Small intestine (tissue), 16 donors: ENCODE measurements around the gene CPT1A. TPM values are rescaled to one million over a fixed set of nuclear protein-coding genes. Genes with fewer than 3 reads are reported as not detected.
"Not testable (repeated sequence)": the region's sequence is repeated elsewhere in the genome, so short reads cannot be mapped to it uniquely, and the experiment has no call there.

Source experiments
- DNase-seq, 2 donors: peaks; one replicate each; pipeline versions ENCODE4 v3.0.0 to v3.0.0-alpha.2; 2013
- FAIRE-seq: peaks from 2 replicates; lab custom pipeline; 2012; peaks lifted over from hg19 to GRCh38; lab: Jason Lieb, UNC
- H3K27ac ChIP-seq, 3 donors: one replicate each; pipeline ENCODE4 v1.5.1; 2013; ENCODE audit warnings: low read length in 2 of 3, mild to moderate bottlenecking in 2 of 3, control low read depth in 1 of 3, inconsistent platforms in 1 of 3, low read depth in 1 of 3, moderate library complexity in 1 of 3
- H3K27me3 ChIP-seq, 3 donors: one replicate each; pipeline ENCODE4 v1.6.1; 2013; ENCODE audit warnings: low read length in 3 of 3, inconsistent platforms in 1 of 3; ENCODE audit not compliant: control insufficient read depth in 3 of 3, insufficient read depth in 3 of 3
- H3K36me3 ChIP-seq, 3 donors: one replicate each; pipeline ENCODE4 v1.6.1; 2013; ENCODE audit warnings: low read length in 3 of 3, inconsistent platforms in 1 of 3, low read depth in 1 of 3, mild to moderate bottlenecking in 1 of 3, moderate library complexity in 1 of 3; ENCODE audit not compliant: control insufficient read depth in 3 of 3, insufficient read depth in 2 of 3
- H3K4me1 ChIP-seq, 3 donors: one replicate each; pipeline ENCODE4 v1.6.1; 2013; ENCODE audit warnings: low read length in 2 of 3, inconsistent platforms in 1 of 3, low read depth in 1 of 3, mild to moderate bottlenecking in 1 of 3, moderate library complexity in 1 of 3; ENCODE audit not compliant: control insufficient read depth in 3 of 3, insufficient read depth in 2 of 3
- H3K4me3 ChIP-seq, 3 donors: one replicate each; pipeline ENCODE4 v1.5.1; 2013; ENCODE audit warnings: low read length in 3 of 3, control low read depth in 1 of 3, inconsistent platforms in 1 of 3, low read depth in 1 of 3, mild to moderate bottlenecking in 1 of 3, moderate library complexity in 1 of 3
- H3K9me3 ChIP-seq, 2 donors: one replicate each; pipeline ENCODE4 v1.6.1; 2013; ENCODE audit warnings: low read depth in 1 of 2, low read length in 1 of 2; ENCODE audit not compliant: control insufficient read depth in 2 of 2, insufficient read depth in 1 of 2
- WGBS, 3 donors: extraction: QIAGEN DNeasy Blood & Tissue Kit; methylation state at CpG; one replicate each; pipeline ENCODE4 v1.1.7; 2013; 5-methylcytosine and 5-hydroxymethylcytosine counted together
- long read RNA-seq, 10 donors: transcript quantifications; one replicate each; lab custom pipeline, GENCODE V29; 2026
- polyA plus RNA-seq, 4 donors: library from polyadenylated mRNA; stranded (reverse) in 3 of 4; unstranded in 1 of 4; fragments of 200-250 nt in 3 of 4; fragments of 120-200 nt in 1 of 4; gene quantifications; one replicate each; pipeline versions ENCODE4 v1.2.1 to v1.2.3, GENCODE V29; 2013
- donor health status: healthy with polysubstance abuse.
- donor health status: control.
- donor health status: control.
- donor health status: Bipolar disorder and iron deficiency.
- donor health status: healthy.

Gene CPT1A
- 10 to 100 TPM; 29.5 to 34.9 (median 31.5) TPM for polyA plus RNA-seq
- long read RNA-seq, donor 1, full-length matches to known transcripts = 3 of 39 reads
- long read RNA-seq, donor 1, partial matches to known transcripts = 31 of 39 reads
- long read RNA-seq, donor 1, other reads (novel, unspliced or antisense) = 5 of 39 reads
- long read RNA-seq, donor 2 = 0 reads
- long read RNA-seq, donor 3 = 0 reads
- long read RNA-seq, donor 4 = 0 reads
- long read RNA-seq, donor 5 = 0 reads
- long read RNA-seq, donor 6, partial matches to known transcripts = 21 of 21 reads
- long read RNA-seq, donor 6, other reads (novel, unspliced or antisense) = 0 of 21 reads
- long read RNA-seq, donor 7 = 0 reads
- long read RNA-seq, donor 8 = 0 reads
- long read RNA-seq, donor 9, full-length matches to known transcripts = 1 of 1 reads
- long read RNA-seq, donor 9, partial matches to known transcripts = 0 of 1 reads
- long read RNA-seq, donor 9, other reads (novel, unspliced or antisense) = 0 of 1 reads
- long read RNA-seq, donor 10, full-length matches to known transcripts = 5 of 5 reads
- long read RNA-seq, donor 10, partial matches to known transcripts = 0 of 5 reads
- long read RNA-seq, donor 10, other reads (novel, unspliced or antisense) = 0 of 5 reads

DNA sequence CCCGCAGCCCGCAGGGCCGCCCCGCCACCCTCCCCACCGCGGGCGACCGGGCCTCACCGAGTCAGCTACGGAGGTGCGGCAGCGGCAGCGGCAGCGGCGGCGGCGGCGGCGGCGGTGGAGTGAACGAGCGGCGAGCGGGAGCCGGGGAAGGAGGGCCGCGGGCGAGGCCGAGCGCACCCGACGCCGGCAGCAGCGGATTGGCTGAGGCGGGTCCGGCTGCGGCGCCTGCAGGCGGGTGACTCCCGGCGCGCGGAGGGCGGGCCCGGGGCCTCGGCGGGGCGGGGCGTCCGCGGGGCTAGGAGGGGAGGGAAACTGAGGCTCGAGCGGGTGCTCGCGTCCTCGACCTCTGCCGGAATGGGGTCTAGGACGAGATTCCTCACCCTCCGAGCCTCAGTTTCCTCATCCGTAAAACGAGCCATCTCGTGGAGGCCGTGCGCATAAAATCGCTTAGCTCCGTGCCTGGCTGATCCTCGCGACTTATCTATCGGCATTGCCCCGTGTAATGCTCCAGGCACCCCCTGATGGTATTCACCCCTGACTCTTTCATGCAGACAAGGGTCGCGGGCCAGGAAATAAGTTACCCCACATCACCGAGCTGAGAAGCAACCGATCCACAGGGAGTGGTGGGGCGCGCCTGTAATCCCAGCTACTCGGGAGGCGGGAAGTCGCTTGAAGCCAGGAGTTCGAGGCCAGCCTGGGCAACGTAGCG lies at the start of gene CPT1A:
Gene CPT1A (minus strand): TSS at position 199 of the 709 bp plus-strand sequence. CDS start 26,442 bp downstream, outside the sequence.
- 4 to 6% (median 4%) methylated on average over 56 to 82 of the region's 82 CpGs for WGBS, 3 donors
- peaks cover 0 to 13% (median 0%) of the 10 kb centered on the region in 3 donors for H3K36me3 ChIP-seq
- H3K9me3 ChIP-seq = no peaks in the 10 kb centered on the region
- peaks cover 10 to 55% (median 20%) of the 10 kb centered on the region in 3 donors for H3K4me1 ChIP-seq
- peaks cover 0 to 8% (median 0%) of the 10 kb centered on the region in 3 donors for H3K27me3 ChIP-seq
- peak within 1 kb of the TSS; percentile 73 to 96 (median 91) for H3K4me3 ChIP-seq
- FAIRE-seq (no peak), DNase-seq (peak; percentile 84 to 89)
- peak within 1 kb of the TSS; percentile 86 to 99 (median 97) for H3K27ac ChIP-seq

DNA sequence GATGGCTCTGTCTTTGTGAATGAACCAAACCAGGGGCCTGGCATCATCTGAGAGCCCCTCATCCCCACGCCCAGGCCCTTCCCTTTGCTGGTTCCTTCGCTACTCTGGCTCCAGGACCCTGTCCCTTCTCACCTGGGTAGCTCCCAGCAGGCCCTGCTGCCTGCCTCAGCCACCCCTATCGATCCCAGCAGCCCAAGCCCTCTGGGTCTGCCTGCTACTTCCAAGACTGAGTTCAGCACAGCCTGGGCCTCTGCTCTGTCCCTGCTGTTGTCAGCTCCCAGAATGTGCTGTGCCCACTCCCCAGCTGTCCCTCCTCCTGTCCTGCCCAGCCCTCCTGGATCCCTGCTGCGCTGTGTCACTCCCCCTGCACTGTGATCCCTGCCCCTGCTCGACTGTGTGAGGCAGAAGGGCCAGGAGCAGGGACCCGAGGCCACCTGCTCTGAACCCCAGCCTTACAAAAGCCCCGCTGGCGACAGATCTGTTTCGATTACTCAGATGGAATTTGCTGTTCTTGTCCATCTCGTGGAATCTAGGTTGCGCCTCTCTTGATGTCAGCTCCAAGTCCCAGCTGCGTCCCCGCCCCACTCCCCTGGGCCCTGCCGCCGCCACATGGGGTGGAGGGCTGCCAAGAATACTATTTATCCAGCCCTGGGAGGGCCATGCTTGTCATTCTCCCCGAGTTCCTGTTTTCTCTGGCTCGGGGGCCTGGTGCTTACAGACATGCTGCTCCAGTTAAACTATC lies 48.9 kb upstream of the CPT1A start:
- Histone ChIP-seq H3K4me1 (no peaks in the 10 kb centered on the region), H3K4me3 (no peak overlapping the region), H3K9me3 (no peaks in the 10 kb centered on the region), H3K27ac (peak overlapping the region in 1 of 3 donors; percentile 46), H3K27me3 (no peaks in the 10 kb centered on the region), H3K36me3 (peaks cover 0 to 55% (median 15%) of the 10 kb centered on the region in 3 donors)
- FAIRE-seq (no peak), DNase-seq (peak in 1 of 2 donors; percentile 30)
- 62 to 82% (median 81%) methylated on average over 17 of the region's 17 CpGs for WGBS, 3 donors

DNA sequence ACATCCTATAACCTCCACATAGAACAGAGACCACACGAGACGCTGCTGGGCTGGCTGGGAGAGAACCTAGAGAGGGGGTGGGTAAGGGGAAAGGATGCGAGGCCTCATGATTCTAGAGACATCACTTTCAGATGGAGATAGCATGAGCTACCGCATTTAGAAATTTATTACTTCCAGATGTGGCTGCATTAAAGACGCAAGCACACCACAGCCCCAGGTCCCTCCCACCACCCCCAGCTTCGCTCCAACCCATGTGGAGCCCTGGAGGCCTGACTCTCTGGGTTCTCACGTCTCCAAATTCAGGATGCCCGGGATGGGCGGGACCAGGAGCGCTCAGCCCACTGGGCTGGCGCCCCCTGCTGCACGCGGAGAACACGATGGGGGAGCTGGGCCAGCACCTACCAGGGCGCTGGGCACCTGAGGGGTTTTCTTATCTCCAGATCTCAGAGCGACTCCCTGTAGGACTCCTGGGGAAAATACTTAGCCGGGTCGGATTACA lies 48.3 kb upstream of the CPT1A start:
- Histone ChIP-seq H3K9me3 (no peaks in the 10 kb centered on the region), H3K27me3 (no peaks in the 10 kb centered on the region), H3K4me1 (no peaks in the 10 kb centered on the region), H3K27ac (no peak overlapping the region), H3K36me3 (peaks cover 0 to 48% (median 15%) of the 10 kb centered on the region in 3 donors), H3K4me3 (no peak overlapping the region)
- FAIRE-seq (no peak), DNase-seq (peak in 1 of 2 donors; percentile 39)
- 70 to 81% (median 80%) methylated on average over 18 of the region's 18 CpGs for WGBS, 3 donors

DNA sequence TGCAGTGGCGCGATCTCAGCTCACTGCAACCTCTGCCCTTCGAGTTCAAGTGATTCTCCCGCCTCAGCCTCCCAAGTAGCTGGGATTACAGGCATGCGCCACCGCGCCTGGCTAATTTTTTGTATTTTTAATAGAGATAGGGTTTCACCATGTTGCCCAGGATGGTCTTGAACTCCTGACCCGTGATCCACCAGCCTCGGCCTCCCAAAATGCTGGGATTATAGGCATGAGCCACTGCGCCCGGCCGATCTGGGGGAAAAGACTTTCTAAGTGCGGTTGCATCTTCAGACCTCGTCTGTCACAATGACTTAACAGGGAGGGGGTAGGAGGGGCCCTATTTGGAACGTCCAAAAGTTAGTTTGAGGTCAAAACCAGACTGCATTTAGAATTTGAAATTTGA lies 43.1 kb upstream of the CPT1A start:
- H3K9me3 ChIP-seq, H3K27me3 ChIP-seq, H3K27ac ChIP-seq, H3K4me1 ChIP-seq, DNase-seq, FAIRE-seq, H3K4me3 ChIP-seq: not testable (repeated sequence)
- 93 to 96% (median 95%) methylated on average over 15 of the region's 15 CpGs for WGBS, 3 donors
- peaks cover 0 to 26% (median 0%) of the 10 kb centered on the region in 3 donors for H3K36me3 ChIP-seq

DNA sequence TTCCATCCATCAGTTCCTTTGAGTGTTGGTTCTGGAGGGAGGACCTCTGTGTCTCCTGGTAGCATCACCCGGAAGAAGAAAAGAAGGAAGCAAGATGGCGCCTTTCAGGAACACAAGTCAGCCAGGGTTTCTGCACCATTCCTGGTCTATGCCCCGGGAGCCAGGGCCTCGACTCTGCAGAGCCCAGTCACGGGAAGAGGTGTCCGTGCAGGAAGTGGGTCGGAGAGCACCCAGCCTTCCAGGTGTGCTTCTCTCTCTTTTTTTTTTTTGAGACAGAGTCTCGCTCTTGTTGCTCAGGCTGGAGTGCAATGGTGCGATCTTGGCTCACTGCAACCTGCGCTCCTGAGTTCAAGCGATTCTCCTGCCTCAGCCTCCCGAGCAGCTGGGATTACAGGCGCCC lies 40.7 kb upstream of the CPT1A start:
- DNase-seq (no peak), FAIRE-seq (no peak)
- H3K36me3 ChIP-seq = peaks cover 0 to 23% (median 0%) of the 10 kb centered on the region in 3 donors
- H3K4me3 ChIP-seq = no peak overlapping the region
- H3K9me3 ChIP-seq = no peaks in the 10 kb centered on the region
- no peaks in the 10 kb centered on the region for H3K27me3 ChIP-seq
- H3K4me1 ChIP-seq = peaks cover 0 to 6% (median 0%) of the 10 kb centered on the region in 3 donors
- H3K27ac ChIP-seq = no peak overlapping the region
- 90 to 91% (median 91%) methylated on average over 13 of the region's 13 CpGs for WGBS, 3 donors

DNA sequence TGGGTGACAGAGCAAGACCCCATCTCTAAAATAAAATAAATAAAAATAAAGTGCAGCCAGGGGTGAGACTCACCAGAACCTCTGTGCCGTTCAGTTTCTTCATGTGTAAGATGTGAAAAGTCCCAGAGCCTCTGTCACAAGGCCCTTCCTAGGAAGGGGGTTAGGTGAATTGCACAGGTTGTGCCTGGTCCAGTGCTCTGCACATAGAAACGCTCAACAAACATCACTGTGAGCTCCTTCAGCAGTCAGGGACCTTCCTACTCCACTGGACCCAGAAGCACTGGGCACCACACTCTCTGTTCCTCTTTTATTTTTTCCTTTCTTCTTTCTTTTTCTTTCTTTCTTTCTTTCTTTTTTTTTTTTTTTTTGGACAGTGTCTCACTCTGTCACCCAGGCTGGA lies 39.6 kb upstream of the CPT1A start:
- DNase-seq (no peak), FAIRE-seq (no peak)
- Histone ChIP-seq H3K36me3 (peaks cover 0 to 21% (median 0%) of the 10 kb centered on the region in 3 donors), H3K27me3 (no peaks in the 10 kb centered on the region), H3K27ac (no peak overlapping the region), H3K9me3 (no peaks in the 10 kb centered on the region), H3K4me1 (peaks cover 0 to 11% (median 0%) of the 10 kb centered on the region in 3 donors), H3K4me3 (no peak overlapping the region)
- 88 to 100% (median 91%) methylated on average over 2 of the region's 2 CpGs for WGBS, 3 donors

DNA sequence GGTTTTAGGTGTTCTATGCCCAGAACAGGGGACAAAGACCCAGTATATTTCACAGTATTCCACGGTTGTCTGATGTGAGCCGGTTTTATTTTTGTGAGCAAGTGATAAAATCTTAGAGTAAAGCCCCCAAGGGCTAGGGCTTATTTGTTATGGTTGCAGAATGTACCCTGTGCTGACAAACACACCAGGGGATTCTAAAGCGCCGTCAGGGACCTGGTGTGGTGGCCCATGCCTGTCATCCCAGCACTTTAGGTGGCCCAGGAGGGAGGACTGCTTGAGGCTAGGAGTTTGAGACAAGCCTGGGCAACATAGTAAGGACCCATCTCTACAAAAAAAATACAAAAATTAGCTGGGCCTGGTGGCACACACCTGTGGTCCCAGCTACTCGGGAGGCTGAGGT lies 39.1 kb upstream of the CPT1A start:
- Histone ChIP-seq H3K4me3 (no peak overlapping the region), H3K27ac (no peak overlapping the region), H3K27me3 (no peaks in the 10 kb centered on the region), H3K4me1 (peaks cover 0 to 11% (median 0%) of the 10 kb centered on the region in 3 donors), H3K9me3 (no peaks in the 10 kb centered on the region), H3K36me3 (peaks cover 0 to 21% (median 0%) of the 10 kb centered on the region in 3 donors)
- no peak for FAIRE-seq
- WGBS, 3 donors = 96 to 97% (median 96%) methylated on average over 5 of the region's 5 CpGs
- no peak for DNase-seq
